Panc1 (cell line): ENCODE results near the gene GARIN1A.

Experiments
- POLR2AphosphoS5 ChIP-seq: IDR thresholded peaks from 2 replicates; pipeline ENCODE4 v1.6.1; 2012; ENCODE audit warnings: mild to moderate bottlenecking, low read depth, low read length, moderate library complexity
- REST ChIP-seq, 2 experiments: IDR thresholded peaks; 2 replicates each; pipeline ENCODE4 v1.6.1; 2011 to 2012; ENCODE audit warnings: low read depth in 2 of 2, control low read depth in 1 of 2, low read length in 1 of 2, mild to moderate bottlenecking in 1 of 2, moderate library complexity in 1 of 2; ENCODE audit not compliant: insufficient read depth in 1 of 2
- SIN3A ChIP-seq: IDR thresholded peaks from 2 replicates; pipeline ENCODE4 v1.6.1; 2012; ENCODE audit warnings: low read depth, mild to moderate bottlenecking, low read length, moderate library complexity, borderline replicate concordance; ENCODE audit not compliant: insufficient read depth
- TCF7L2 ChIP-seq: IDR thresholded peaks from 2 replicates; pipeline ENCODE4 v1.6.1; 2011; ENCODE audit warnings: mild to moderate bottlenecking, low read depth, low read length, inconsistent platforms
- TF ChIP-seq, protein P1 (sequence below): fragments of 450-650 bp; IDR thresholded peaks from 2 replicates; pipeline ENCODE4 v1.5.1; 2017; ENCODE audit warnings: mild to moderate bottlenecking

DNA sequence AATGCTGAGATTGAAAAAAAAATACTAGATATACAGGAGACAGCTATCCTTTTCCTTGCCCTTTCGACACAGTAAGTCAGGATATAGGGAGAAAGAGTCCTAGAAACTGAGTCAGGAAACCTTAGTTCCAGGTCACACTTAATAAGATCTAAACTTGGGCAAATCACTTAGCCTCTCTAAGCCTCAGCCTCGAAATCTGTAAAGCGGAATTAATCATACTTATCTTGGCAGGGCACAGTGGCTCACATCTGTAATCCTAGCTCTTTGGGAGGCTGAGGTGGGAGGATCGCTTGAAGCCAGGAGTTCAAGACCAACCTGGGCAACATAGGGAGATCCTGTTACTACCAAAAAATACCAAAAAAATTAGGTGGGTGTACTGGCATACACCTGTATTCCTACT is 4.6 kb downstream of the GARIN1A start:
- TF ChIP-seq, protein P1, sequence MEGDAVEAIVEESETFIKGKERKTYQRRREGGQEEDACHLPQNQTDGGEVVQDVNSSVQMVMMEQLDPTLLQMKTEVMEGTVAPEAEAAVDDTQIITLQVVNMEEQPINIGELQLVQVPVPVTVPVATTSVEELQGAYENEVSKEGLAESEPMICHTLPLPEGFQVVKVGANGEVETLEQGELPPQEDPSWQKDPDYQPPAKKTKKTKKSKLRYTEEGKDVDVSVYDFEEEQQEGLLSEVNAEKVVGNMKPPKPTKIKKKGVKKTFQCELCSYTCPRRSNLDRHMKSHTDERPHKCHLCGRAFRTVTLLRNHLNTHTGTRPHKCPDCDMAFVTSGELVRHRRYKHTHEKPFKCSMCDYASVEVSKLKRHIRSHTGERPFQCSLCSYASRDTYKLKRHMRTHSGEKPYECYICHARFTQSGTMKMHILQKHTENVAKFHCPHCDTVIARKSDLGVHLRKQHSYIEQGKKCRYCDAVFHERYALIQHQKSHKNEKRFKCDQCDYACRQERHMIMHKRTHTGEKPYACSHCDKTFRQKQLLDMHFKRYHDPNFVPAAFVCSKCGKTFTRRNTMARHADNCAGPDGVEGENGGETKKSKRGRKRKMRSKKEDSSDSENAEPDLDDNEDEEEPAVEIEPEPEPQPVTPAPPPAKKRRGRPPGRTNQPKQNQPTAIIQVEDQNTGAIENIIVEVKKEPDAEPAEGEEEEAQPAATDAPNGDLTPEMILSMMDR: no peak
- TF ChIP-seq POLR2AphosphoS5: no peak
- no peak for TF ChIP-seq TCF7L2
- TF ChIP-seq REST (IDR thresholded peaks at IDR 0.05; ENCODE audit: insufficient read depth in 1 of 2, low read depth in 2 of 2, low read length in 1 of 2): no peak
- no peak for TF ChIP-seq SIN3A
